Endothelial cell of umbilical vein (primary cell): ENCODE measurements around the gene ARHGAP10.

Experiments
- EZH2 ChIP-seq: IDR thresholded peaks from 2 replicates; pipeline ENCODE4 v1.6.1; 2012; ENCODE audit warnings: borderline replicate concordance, low read depth, mild to moderate bottlenecking, moderate library complexity, low read length, inconsistent platforms; ENCODE audit not compliant: severe bottlenecking
- MAX ChIP-seq: IDR thresholded peaks from 2 replicates; pipeline ENCODE4 v1.6.1; 2011; ENCODE audit not compliant: insufficient read depth, insufficient read length
- MYC ChIP-seq: IDR thresholded peaks from one replicate; pipeline ENCODE4 v1.6.1; 2011; ENCODE audit warnings: mild to moderate bottlenecking, low read depth, low read length

- TF ChIP-seq EZH2 (no peak), MAX (no peak), MYC (no peak)
Measured at GRCh38 chr4:148053298-148054003, 321.6 kb downstream of the ARHGAP10 start.
